ENCODE measurements around the gene SLC10A7.

GRCh38 chr4:146318894-146319293 is 202.8 kb downstream of the SLC10A7 start:
- TF ChIP-seq CTCF (conservative IDR thresholded peaks at IDR 0.05 in 1 of 2, IDR thresholded peaks at IDR 0.05 in 1 of 2; ENCODE audit: low read depth in 1 of 2, low read length in 2 of 2): no peak
- TF ChIP-seq EZH2 (IDR thresholded peaks at IDR 0.05; ENCODE audit: low read length, missing control alignments): no peak
